OCI-LY1 (cell line): Measurements from ENCODE around the gene DDX28.

ENCODE experiments used
- EZH2 ChIP-seq: fragments of 200-600 bp; sonication (generic), shearing (Covaris generic); IDR thresholded peaks from 2 replicates; pipeline ENCODE4 v1.8.0; 2017; ENCODE audit warnings: borderline replicate concordance, mixed run types, mild to moderate bottlenecking, antibody characterized with exemption, low read length, moderate library complexity, mixed read lengths
- TF ChIP-seq, protein P1 (sequence below): fragments of 200-600 bp; sonication (generic), shearing (Covaris generic); IDR thresholded peaks from 2 replicates; pipeline ENCODE4 v1.5.1; 2017; ENCODE audit warnings: mild to moderate bottlenecking, antibody characterized with exemption, low read length, moderate library complexity, mixed read lengths

- TF ChIP-seq, protein P1, sequence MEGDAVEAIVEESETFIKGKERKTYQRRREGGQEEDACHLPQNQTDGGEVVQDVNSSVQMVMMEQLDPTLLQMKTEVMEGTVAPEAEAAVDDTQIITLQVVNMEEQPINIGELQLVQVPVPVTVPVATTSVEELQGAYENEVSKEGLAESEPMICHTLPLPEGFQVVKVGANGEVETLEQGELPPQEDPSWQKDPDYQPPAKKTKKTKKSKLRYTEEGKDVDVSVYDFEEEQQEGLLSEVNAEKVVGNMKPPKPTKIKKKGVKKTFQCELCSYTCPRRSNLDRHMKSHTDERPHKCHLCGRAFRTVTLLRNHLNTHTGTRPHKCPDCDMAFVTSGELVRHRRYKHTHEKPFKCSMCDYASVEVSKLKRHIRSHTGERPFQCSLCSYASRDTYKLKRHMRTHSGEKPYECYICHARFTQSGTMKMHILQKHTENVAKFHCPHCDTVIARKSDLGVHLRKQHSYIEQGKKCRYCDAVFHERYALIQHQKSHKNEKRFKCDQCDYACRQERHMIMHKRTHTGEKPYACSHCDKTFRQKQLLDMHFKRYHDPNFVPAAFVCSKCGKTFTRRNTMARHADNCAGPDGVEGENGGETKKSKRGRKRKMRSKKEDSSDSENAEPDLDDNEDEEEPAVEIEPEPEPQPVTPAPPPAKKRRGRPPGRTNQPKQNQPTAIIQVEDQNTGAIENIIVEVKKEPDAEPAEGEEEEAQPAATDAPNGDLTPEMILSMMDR, result no peak
- TF ChIP-seq EZH2, result no peak
These were observed 25.0 kb upstream of the DDX28 start for GRCh38 chr16:68047987-68048386.
